Upper lobe of left lung (tissue), 6 donors: ENCODE results near the gene LRP11. TPM values are rescaled to one million over a fixed set of nuclear protein-coding genes. Genes with fewer than 3 reads are reported as not detected.

Experiments used
- ATAC-seq, 2 donors: fragments of 200-7000 bp; cut with Tn5 transposase; one replicate each; pipeline ENCODE4 v1.9.1; 2022; ENCODE audit warnings: mild to moderate bottlenecking in 2 of 2, moderate library complexity in 2 of 2; ENCODE audit not compliant: low FRiP score in 2 of 2
- DNase-seq, 2 donors: peaks; one replicate each; pipeline ENCODE4 v3.0.0-alpha.2; 2019 to 2020
- H3K27ac ChIP-seq, 4 donors: fragments of 200-600 bp; sonication (generic); one replicate each; pipeline ENCODE4 v1.5.1; 2016 to 2019
- H3K27me3 ChIP-seq, 4 donors: fragments of 200-600 bp; sonication (generic); one replicate each; pipeline ENCODE4 v1.5.1; 2017 to 2019
- H3K36me3 ChIP-seq, 4 donors: fragments of 200-600 bp; sonication (generic); one replicate each; pipeline ENCODE4 v1.5.1; 2016 to 2019
- H3K4me1 ChIP-seq, 4 donors: fragments of 200-600 bp; sonication (generic); one replicate each; pipeline ENCODE4 v1.5.1; 2018 to 2019
- H3K4me3 ChIP-seq, 4 donors: fragments of 200-600 bp; sonication (generic); one replicate each; pipeline ENCODE4 v1.5.1; 2017 to 2019; ENCODE audit warnings: mild to moderate bottlenecking in 2 of 4, moderate library complexity in 1 of 4
- H3K9me3 ChIP-seq, 4 donors: fragments of 200-600 bp; sonication (generic); one replicate each; pipeline ENCODE4 v1.5.1; 2018 to 2019
- EP300 ChIP-seq, 4 donors: sonication (generic); formaldehyde crosslinking; IDR thresholded peaks; one replicate each; pipeline ENCODE4 v1.5.1; 2017; ENCODE audit warnings: antibody characterized with exemption in 4 of 4, control low read depth in 2 of 4
- POLR2A ChIP-seq, 4 donors: fragments of 450-650 bp; IDR thresholded peaks; one replicate each; pipeline ENCODE4 v1.5.1; 2016 to 2017; ENCODE audit warnings: antibody characterized with exemption in 4 of 4, mild to moderate bottlenecking in 2 of 4
- POLR2AphosphoS5 ChIP-seq, 2 donors: sonication (generic); formaldehyde crosslinking; IDR thresholded peaks; one replicate each; pipeline ENCODE4 v1.5.1; 2017; ENCODE audit warnings: antibody characterized with exemption in 2 of 2
- WGBS, 2 donors: methylation state at CpG; one replicate each; pipeline ENCODE4 v1.1.5; 2017 to 2018; 5-methylcytosine and 5-hydroxymethylcytosine counted together
- total RNA-seq, 6 donors: library from RNA; depleted of rRNA in 4 of 6; stranded (reverse); fragments of >200 nt in 4 of 6; gene quantifications; one replicate each; pipeline versions ENCODE4 v1.1.0 to v1.2.1, GENCODE V29; 2016 to 2021
- TF ChIP-seq, protein P1 (sequence below), 6 experiments: fragments of 450-650 bp in 4 of 6; fragments of 200-600 bp in 2 of 6; sonication (generic) in 2 of 6; IDR thresholded peaks; one replicate each; pipeline ENCODE4 v1.5.1; 2016 to 2019; ENCODE audit warnings: antibody characterized with exemption in 6 of 6
- donor health status: DM: no; HTN: no; CAD: no; lungs with moderate emphysema.
- donor health status: DM: no; HTN: yes; CAD: no; lungs with severe emphysema.

Gene LRP11
- total RNA-seq, 6 donors from 2014 or later = 30.2 to 104 (median 39.9) TPM

DNA sequence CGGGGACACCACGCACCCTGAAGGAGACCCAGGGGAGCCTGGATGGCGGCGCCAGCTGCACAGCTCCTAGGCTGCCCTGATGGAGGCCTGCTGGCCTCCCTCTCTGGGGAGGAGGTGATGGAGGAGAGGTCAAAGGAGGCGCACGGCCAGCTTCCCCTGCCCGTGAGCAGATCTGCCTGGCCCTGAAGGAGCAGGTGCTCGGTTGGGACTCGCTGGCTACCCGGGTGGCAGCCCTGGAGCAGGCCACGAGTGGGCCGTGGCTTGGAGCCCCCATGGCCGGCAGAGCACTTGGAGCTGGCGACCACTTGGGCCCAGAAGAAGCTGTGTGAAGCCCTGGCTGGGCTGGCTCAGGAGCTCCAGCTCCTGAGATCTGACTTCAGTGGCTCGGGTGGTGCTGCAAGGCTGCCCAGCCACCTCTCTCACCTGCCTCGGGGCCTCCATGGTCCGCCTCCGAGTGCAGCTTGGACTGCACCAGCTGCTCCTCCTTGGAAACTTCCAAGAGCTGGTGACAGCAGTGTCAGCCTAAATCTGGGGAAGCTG lies 41.3 kb upstream of the LRP11 start:
- WGBS, 2 donors = 70 to 96% methylated on average over 2 to 13 of the region's 18 CpGs
- Histone ChIP-seq H3K27ac (peak overlapping the region in 2 of 4 donors; percentile 1 to 32), H3K9me3 (peaks cover 0 to 9% (median 5%) of the 10 kb centered on the region in 4 donors), H3K4me3 (no peak overlapping the region), H3K27me3 (no peaks in the 10 kb centered on the region), H3K4me1 (no peaks in the 10 kb centered on the region), H3K36me3 (no peaks in the 10 kb centered on the region)
- peak in 1 of 2 donors; percentile 11 for ATAC-seq
- TF ChIP-seq EP300 (IDR thresholded peaks at IDR 0.05) (no peak), POLR2AphosphoS5 (IDR thresholded peaks at IDR 0.05) (no peak)
- TF ChIP-seq, protein P1, sequence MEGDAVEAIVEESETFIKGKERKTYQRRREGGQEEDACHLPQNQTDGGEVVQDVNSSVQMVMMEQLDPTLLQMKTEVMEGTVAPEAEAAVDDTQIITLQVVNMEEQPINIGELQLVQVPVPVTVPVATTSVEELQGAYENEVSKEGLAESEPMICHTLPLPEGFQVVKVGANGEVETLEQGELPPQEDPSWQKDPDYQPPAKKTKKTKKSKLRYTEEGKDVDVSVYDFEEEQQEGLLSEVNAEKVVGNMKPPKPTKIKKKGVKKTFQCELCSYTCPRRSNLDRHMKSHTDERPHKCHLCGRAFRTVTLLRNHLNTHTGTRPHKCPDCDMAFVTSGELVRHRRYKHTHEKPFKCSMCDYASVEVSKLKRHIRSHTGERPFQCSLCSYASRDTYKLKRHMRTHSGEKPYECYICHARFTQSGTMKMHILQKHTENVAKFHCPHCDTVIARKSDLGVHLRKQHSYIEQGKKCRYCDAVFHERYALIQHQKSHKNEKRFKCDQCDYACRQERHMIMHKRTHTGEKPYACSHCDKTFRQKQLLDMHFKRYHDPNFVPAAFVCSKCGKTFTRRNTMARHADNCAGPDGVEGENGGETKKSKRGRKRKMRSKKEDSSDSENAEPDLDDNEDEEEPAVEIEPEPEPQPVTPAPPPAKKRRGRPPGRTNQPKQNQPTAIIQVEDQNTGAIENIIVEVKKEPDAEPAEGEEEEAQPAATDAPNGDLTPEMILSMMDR (IDR thresholded peaks at IDR 0.05) = no peak
- DNase-seq = peak in 1 of 2 donors; percentile 72

DNA sequence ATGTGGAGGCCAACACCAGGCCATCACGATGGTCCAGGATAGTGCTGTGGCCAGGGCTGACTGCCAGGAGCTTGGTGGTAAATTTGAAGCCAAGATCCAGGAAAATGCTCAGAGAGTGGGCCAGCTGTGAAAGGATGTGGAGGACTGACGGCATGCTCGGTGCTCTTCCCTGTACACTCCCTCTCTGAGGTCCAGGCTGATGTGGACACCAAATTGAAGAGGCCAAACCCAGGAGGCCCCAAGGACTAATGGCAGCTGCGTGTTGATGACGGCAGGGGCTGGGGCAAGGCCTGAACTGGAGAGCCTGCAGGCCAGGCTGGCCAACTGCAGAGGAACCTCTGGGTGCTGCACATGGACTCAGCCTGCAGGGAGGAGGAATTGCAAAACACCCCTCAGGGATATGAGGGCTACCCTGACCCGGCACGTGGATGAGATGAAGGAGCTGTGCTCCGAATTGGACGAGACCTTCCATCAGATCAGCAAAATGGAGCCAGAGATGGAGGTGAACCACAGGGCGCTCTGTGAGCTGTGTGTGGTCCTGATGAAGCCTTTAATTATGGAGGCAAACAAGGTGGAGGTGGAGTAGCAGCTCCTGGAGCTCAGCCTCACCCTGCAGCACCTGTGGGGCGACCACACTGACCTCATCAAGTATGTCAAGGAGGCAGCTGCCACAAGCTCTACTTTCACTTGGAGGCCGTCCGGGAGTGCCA lies 40.7 kb upstream of the LRP11 start:
- peaks cover 0 to 9% (median 5%) of the 10 kb centered on the region in 4 donors for H3K9me3 ChIP-seq
- WGBS, 2 donors = 78 to 82% methylated on average over 4 to 13 of the region's 13 CpGs
- no peak overlapping the region for H3K4me3 ChIP-seq
- no peak for DNase-seq
- TF ChIP-seq POLR2A (IDR thresholded peaks at IDR 0.05) (no peak), POLR2AphosphoS5 (IDR thresholded peaks at IDR 0.05) (no peak), EP300 (IDR thresholded peaks at IDR 0.05) (no peak)
- TF ChIP-seq, protein P1 (IDR thresholded peaks at IDR 0.05) = no peak
- H3K4me1 ChIP-seq = no peaks in the 10 kb centered on the region
- H3K27me3 ChIP-seq = no peaks in the 10 kb centered on the region
- ATAC-seq = peak in 1 of 2 donors; percentile 21
- no peaks in the 10 kb centered on the region for H3K36me3 ChIP-seq
- no peak overlapping the region for H3K27ac ChIP-seq

DNA sequence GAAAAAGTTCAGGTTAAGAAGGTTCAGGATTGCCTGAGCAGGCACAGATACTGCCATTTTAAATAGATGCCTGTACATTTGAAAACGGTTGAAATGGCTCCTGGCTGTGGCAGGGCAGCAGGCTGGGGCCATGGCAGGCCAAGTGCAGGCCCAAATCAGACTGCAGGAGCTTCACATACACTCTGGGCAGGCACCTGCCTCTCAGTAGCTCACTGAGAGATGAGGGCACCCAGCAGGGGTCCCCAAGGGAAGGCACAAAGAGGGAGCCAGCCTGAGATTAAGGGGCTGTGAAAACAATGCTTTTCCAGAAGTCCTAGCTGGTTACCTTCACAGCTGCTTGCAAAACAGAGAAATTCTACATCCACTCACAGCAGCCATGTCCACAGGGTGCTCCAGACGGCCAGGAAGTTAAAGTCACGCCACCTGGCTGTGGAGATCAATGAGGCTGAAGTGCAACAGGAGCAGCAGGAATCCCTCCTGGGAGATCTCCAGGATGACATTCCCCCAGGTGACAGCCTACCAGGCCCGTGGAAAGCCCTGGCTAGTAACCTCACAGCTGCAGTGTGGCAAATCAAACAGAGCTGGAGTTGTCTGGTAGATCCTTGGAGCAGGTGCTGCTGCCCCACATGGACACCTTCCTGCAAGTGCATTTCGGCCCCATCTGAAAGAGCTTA lies 39.9 kb upstream of the LRP11 start:
- no peak overlapping the region for H3K27ac ChIP-seq
- H3K4me1 ChIP-seq = no peaks in the 10 kb centered on the region
- no peaks in the 10 kb centered on the region for H3K27me3 ChIP-seq
- no peak for ATAC-seq
- H3K9me3 ChIP-seq = peaks cover 0 to 9% (median 5%) of the 10 kb centered on the region in 4 donors
- H3K4me3 ChIP-seq = no peak overlapping the region
- TF ChIP-seq EP300 (IDR thresholded peaks at IDR 0.05) = no peak
- no peak for TF ChIP-seq POLR2AphosphoS5 (IDR thresholded peaks at IDR 0.05)
- TF ChIP-seq POLR2A (IDR thresholded peaks at IDR 0.05) = no peak
- TF ChIP-seq, protein P1 (IDR thresholded peaks at IDR 0.05) = no peak
- H3K36me3 ChIP-seq = no peaks in the 10 kb centered on the region
- 76 to 81% methylated on average over 4 of the region's 5 CpGs for WGBS, 2 donors
- DNase-seq = peak in 1 of 2 donors; percentile 27

DNA sequence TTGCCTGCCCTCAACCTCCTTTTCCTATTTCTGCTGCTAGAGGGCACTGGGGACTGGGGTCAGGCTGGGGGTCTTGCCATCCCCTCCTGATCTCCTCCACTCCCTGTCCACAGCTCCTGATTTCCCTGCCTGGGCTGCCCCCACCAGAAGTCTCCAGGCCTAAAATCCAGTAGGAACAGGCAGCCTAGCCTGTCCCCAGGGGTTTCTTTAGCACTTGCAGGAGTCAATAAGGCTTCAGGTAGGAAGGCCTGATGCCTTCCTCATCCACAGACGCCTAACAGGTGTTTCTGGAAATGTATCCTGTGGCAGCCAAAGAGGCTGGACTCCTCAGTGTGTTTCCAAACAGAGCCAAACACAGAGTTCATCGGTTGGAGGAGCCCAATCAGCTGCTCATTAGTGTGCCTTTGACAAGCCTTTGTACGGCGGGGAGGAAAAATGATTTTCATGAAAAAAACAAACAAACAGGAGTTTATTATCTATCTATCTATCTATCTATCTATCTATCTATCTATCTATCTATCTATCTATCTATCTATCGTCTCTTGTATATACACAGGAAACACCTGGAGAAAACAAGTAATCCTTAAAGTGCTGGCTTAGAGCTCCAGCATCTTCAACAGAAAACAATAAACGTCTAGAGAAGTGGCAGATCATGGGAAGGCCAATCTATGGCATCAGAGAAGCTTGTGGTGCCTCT lies 37.4 kb upstream of the LRP11 start:
- no peaks in the 10 kb centered on the region for H3K9me3 ChIP-seq
- no peak for ATAC-seq
- H3K27me3 ChIP-seq = no peaks in the 10 kb centered on the region
- H3K4me1 ChIP-seq = peaks cover 8 to 17% (median 12%) of the 10 kb centered on the region in 4 donors
- no peak overlapping the region for H3K4me3 ChIP-seq
- no peak for DNase-seq
- TF ChIP-seq, protein P1 (IDR thresholded peaks at IDR 0.05) = no peak
- H3K27ac ChIP-seq = no peak overlapping the region
- H3K36me3 ChIP-seq = no peaks in the 10 kb centered on the region
- WGBS, 2 donors = 81% methylated on average over 6 of the region's 6 CpGs
